Kidney (tissue), 14 donors: ENCODE measurements around the gene RBBP8NL. TPM values are rescaled to one million over a fixed set of nuclear protein-coding genes. Genes with fewer than 3 reads are reported as not detected.
A peak's percentile ranks its signal among the peaks of the same experiment; 100 is the strongest.

Experiments
- DNase-seq, 5 donors: peaks; one replicate each; pipeline ENCODE4 v3.0.0-alpha.2; 2013 to 2020
- FAIRE-seq: peaks from 2 replicates; lab custom pipeline; 2012; peaks lifted over from hg19 to GRCh38; lab: Jason Lieb, UNC
- H3K27ac ChIP-seq, 2 donors: one replicate each; pipeline ENCODE4 v1.7.0; 2013; ENCODE audit warnings: low read depth in 2 of 2, low read length in 2 of 2, inconsistent platforms in 1 of 2
- H3K27me3 ChIP-seq: one replicate; pipeline ENCODE4 v1.7.1; 2013; ENCODE audit warnings: low read length, inconsistent platforms; ENCODE audit not compliant: control insufficient read depth, insufficient read depth
- H3K36me3 ChIP-seq, 3 donors: one replicate each; pipeline versions ENCODE4 v1.7.0 to v1.7.1; 2013; ENCODE audit warnings: low read length in 3 of 3, control low read depth in 1 of 3, inconsistent platforms in 1 of 3; ENCODE audit not compliant: insufficient read depth in 3 of 3, control insufficient read depth in 2 of 3
- H3K4me1 ChIP-seq, 3 donors: one replicate each; pipeline versions ENCODE4 v1.7.0 to v1.7.1; 2013; ENCODE audit warnings: low read length in 3 of 3, inconsistent platforms in 1 of 3, low read depth in 1 of 3; ENCODE audit not compliant: control insufficient read depth in 2 of 3, insufficient read depth in 2 of 3
- H3K4me3 ChIP-seq, 3 donors: one replicate each; pipeline versions ENCODE4 v1.7.0 to v1.8.1; 2013; ENCODE audit warnings: low read length in 3 of 3, control low read depth in 1 of 3, inconsistent platforms in 1 of 3
- H3K9ac ChIP-seq, 3 donors: one replicate each; pipeline versions ENCODE4 v1.7.0 to v1.7.1; 2013; ENCODE audit warnings: low read length in 3 of 3, control low read depth in 1 of 3, inconsistent platforms in 1 of 3
- H3K9me3 ChIP-seq, 3 donors: one replicate each; pipeline versions ENCODE4 v1.7.0 to v1.7.1; 2013; ENCODE audit warnings: low read length in 3 of 3, control low read depth in 1 of 3, inconsistent platforms in 1 of 3; ENCODE audit not compliant: control insufficient read depth in 2 of 3, insufficient read depth in 1 of 3
- intact Hi-C: fragments of 100-400 bp; cut with DNase I; formaldehyde crosslinking; loops from one replicate; pipeline ENCODE4 v1.11.1; 2022
- polyA plus RNA-seq: library from polyadenylated mRNA; stranded (reverse); fragments of 350-450 nt; fragmentation: Illumina TruSeq; extraction: RNeasy Lipid Tissue Mini Kit (QIAGEN cat#74804); gene quantifications from one replicate; pipeline ENCODE4 v1.2.3, GENCODE V29; 2014; ENCODE audit warnings: low read depth, low replicate concordance; ENCODE audit not compliant: insufficient read depth
- total RNA-seq: library from RNA; stranded (reverse); fragmentation: NEBNext Ultra II Directional; extraction: Animal tissue kit (Norgen Biotek cat#: 25700); gene quantifications from one replicate; pipeline ENCODE4 v1.2.1, GENCODE V29; 2021
- TF ChIP-seq, protein P1 (sequence below): IDR thresholded peaks from 3 replicates; pipeline ENCODE4 v1.5.1; 2012; ENCODE audit warnings: mild to moderate bottlenecking, moderate library complexity, borderline replicate concordance; ENCODE audit not compliant: insufficient read depth; ENCODE audit errors: extremely low read depth
- donor health status: control.
- donor health status: control.
- donor health status: control.
- donor health status: control.
- donor health status: control.
- donor health status: DM: yes; HTN: yes; CAD: no.
- donor health status: Normal renal cell carcinoma (clear cell type).

Gene RBBP8NL
- total and polyA plus RNA-seq, 2 donors from 2014 or later, result 0.13 to 1.5 TPM

DNA sequence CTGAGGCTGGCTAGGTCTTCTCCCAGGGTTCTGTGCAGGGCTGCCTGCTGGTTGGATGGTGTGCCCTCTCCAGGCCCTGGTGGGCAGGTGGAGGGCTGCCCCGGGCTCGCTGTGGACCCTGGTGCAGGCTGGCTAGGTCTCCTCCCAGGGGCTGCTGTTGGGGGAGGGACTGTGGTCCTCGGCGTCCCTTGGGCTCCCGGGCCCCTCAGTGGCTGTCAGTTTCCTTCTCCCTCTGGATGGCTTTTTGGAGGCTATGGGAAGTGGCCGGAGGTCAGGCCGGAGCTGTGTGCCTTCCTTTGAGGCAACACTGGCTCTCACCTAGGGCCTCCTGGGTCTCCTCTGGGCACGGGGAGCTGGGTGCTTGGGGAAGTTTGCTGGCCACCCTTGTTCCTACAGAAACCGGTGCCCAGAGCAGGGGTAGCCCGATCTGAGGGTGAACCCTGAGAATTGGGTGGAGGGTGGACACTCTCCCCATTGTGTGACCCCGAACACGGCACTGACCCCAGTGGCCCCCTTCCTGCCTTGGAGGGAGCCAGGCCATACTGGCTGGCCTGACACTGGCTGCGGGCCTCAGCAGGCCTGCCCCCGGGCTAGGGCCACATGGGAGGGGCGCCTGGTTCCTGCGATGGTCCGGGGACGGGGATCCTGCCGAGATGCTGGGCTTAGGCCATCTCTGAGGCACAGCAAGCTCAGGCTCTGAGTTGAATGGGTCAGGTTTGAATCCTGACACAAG, 16.4 kb downstream of the RBBP8NL start:
- Histone ChIP-seq H3K4me3 (no peak overlapping the region), H3K27ac (no peak overlapping the region), H3K27me3 (no peaks in the 10 kb centered on the region), H3K36me3 (no peaks in the 10 kb centered on the region), H3K9me3 (no peaks in the 10 kb centered on the region), H3K4me1 (peaks cover 0 to 21% (median 13%) of the 10 kb centered on the region in 3 donors), H3K9ac (no peak overlapping the region)
- DNase-seq, result no peak
- intact Hi-C loops, result no loop called here
- FAIRE-seq, result no peak
- TF ChIP-seq, protein P1, sequence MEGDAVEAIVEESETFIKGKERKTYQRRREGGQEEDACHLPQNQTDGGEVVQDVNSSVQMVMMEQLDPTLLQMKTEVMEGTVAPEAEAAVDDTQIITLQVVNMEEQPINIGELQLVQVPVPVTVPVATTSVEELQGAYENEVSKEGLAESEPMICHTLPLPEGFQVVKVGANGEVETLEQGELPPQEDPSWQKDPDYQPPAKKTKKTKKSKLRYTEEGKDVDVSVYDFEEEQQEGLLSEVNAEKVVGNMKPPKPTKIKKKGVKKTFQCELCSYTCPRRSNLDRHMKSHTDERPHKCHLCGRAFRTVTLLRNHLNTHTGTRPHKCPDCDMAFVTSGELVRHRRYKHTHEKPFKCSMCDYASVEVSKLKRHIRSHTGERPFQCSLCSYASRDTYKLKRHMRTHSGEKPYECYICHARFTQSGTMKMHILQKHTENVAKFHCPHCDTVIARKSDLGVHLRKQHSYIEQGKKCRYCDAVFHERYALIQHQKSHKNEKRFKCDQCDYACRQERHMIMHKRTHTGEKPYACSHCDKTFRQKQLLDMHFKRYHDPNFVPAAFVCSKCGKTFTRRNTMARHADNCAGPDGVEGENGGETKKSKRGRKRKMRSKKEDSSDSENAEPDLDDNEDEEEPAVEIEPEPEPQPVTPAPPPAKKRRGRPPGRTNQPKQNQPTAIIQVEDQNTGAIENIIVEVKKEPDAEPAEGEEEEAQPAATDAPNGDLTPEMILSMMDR, result no peak

DNA sequence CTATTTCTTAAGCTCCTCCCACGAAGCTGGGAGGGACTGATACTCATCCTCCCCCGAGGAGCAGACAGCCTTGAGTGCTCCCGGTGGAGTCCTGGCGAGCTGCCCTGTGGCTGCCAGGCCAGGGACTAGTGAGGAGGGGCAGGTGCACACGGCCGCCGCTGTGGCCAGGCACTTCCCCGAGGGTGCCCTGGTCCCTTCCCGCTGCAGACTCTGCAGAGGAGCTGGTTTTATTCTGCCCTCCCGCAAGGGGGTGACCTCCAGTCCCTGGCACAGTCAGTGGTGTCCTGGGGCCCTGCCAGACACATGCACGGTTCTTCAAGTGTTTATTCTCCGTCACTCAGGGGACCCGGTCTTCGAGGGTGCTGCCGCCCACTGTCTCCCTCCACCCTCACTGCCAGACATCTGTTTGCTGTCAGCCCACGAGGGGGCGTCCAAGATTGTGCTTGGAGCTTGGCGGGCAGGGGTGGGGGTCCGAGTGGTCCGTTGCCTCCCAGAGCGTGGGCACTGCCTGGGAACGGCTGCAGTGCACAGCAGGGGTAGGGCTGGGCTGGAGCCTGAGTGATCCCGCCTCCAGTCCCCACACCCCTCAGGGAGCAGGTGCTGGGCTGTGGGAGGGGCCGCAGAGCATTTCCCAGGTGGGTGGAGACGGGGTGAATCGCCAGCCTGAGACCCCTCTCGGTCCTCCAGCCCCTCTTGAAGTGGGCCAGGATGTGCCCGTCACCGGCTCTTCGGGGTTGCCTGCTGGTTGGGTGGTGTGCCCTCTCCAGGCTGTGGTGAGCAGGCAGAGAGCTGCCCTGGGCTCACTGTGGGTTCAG, 17.2 kb downstream of the RBBP8NL start:
- H3K36me3 ChIP-seq, result no peaks in the 10 kb centered on the region
- no peak overlapping the region for H3K4me3 ChIP-seq
- peaks cover 0 to 29% (median 18%) of the 10 kb centered on the region in 3 donors for H3K4me1 ChIP-seq
- H3K9me3 ChIP-seq, result no peaks in the 10 kb centered on the region
- FAIRE-seq, result no peak
- H3K27me3 ChIP-seq, result no peaks in the 10 kb centered on the region
- peak; percentile 86 to 91 (median 88) for DNase-seq
- no peak overlapping the region for H3K27ac ChIP-seq
- TF ChIP-seq, protein P1, result peak; percentile 30
- intact Hi-C loops, result no loop called here
- H3K9ac ChIP-seq, result no peak overlapping the region

DNA sequence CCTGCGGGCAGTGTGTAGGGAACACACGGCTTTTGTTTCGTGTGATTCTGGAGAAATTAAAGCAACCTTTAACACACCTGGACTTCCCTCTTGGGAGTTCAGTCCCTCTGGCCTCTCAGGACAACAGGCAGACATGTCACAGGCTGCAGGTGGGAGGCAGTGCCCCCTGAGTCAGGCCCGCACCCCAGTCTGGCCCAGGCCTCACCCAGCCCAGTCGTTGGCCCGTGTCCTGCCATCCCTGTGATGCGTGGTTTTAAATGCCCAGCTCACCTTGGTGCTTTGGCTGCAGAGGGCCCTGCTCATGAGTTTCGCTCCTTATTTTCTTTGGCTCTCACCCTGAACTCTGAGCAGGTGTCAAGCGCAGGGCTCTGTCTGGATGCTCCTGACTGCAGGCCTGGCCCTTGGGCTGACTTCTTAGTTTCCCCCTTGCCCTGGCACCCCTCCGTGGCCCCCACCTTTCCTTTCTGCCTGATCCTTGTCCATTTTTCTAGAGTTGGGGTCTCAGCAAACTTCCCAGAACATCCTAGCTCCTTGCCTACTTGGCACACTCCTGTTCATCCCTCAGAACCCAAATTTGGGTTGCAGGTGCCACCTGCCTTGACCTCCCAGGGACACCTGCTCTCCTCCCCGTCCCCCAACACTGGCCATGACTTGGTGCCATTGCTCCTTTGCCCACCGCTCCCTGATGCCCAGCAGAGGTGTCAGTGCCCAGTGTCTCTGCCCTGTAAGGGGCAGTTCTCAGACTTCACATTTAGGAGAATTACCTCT, 18.1 kb downstream of the RBBP8NL start:
- H3K4me3 ChIP-seq, result no peak overlapping the region
- TF ChIP-seq, protein P1, result no peak
- intact Hi-C loops, result no loop called here
- H3K9me3 ChIP-seq, result no peaks in the 10 kb centered on the region
- H3K27me3 ChIP-seq, result no peaks in the 10 kb centered on the region
- FAIRE-seq, result no peak
- H3K4me1 ChIP-seq, result peaks cover 0 to 30% (median 18%) of the 10 kb centered on the region in 3 donors
- H3K9ac ChIP-seq, result no peak overlapping the region
- no peak overlapping the region for H3K27ac ChIP-seq
- H3K36me3 ChIP-seq, result no peaks in the 10 kb centered on the region
- no peak for DNase-seq
